Testis (tissue), 2 donors: Measurements from ENCODE around the gene FA2H.
"Not testable (repeated sequence)": the region's sequence is repeated elsewhere in the genome, so short reads cannot be mapped to it uniquely, and the experiment has no call there.

Source experiments
- POLR2A ChIP-seq: fragments of 450-650 bp; IDR thresholded peaks from one replicate; pipeline ENCODE4 v1.6.1; 2017; ENCODE audit warnings: antibody characterized with exemption, mild to moderate bottlenecking, moderate library complexity
- TF ChIP-seq, protein P1 (sequence below), 3 experiments: fragments of 450-650 bp in 2 of 3; fragments of 200-600 bp in 1 of 3; sonication (generic) in 1 of 3; IDR thresholded peaks; one replicate each; pipeline ENCODE4 v1.5.1; 2016 to 2019; ENCODE audit warnings: antibody characterized with exemption in 3 of 3, mild to moderate bottlenecking in 2 of 3, moderate library complexity in 1 of 3

DNA sequence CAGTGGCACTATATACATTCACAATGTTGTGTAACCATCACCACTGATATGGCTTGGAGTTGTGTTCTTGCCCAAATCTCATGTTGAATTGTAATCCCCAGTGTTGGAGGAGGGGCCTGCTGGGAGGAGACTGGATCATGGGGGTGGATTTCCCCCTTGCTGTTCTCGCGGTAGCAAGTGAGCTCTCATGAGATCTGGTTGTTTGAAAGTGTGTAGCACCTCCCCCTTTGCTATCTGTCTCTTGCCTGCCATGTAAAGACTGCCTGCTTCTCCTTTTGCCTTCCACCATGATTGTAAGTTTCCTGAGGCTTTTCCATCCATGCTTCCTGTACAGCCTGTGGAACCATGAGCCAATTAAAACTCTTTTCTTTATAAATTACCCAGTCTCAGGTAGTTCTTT is 17.1 kb upstream of the FA2H start:
- TF ChIP-seq, protein P1, sequence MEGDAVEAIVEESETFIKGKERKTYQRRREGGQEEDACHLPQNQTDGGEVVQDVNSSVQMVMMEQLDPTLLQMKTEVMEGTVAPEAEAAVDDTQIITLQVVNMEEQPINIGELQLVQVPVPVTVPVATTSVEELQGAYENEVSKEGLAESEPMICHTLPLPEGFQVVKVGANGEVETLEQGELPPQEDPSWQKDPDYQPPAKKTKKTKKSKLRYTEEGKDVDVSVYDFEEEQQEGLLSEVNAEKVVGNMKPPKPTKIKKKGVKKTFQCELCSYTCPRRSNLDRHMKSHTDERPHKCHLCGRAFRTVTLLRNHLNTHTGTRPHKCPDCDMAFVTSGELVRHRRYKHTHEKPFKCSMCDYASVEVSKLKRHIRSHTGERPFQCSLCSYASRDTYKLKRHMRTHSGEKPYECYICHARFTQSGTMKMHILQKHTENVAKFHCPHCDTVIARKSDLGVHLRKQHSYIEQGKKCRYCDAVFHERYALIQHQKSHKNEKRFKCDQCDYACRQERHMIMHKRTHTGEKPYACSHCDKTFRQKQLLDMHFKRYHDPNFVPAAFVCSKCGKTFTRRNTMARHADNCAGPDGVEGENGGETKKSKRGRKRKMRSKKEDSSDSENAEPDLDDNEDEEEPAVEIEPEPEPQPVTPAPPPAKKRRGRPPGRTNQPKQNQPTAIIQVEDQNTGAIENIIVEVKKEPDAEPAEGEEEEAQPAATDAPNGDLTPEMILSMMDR (IDR thresholded peaks at IDR 0.05) = not testable (repeated sequence)
- TF ChIP-seq POLR2A = not testable (repeated sequence)
